HFF-Myc (cell line): ENCODE data around the gene FMNL1.
A peak's percentile ranks its signal among the peaks of the same experiment; 100 is the strongest.

ENCODE experiments used
- DNase-seq: peaks from one replicate; pipeline ENCODE4 v3.0.0-alpha.2; 2011; ENCODE audit warnings: low read depth; ENCODE audit errors: extremely low read depth
- H3K4me3 ChIP-seq: replicated peaks from 2 replicates; pipeline ENCODE4 v1.5.1; 2011; ENCODE audit warnings: low read depth, mild to moderate bottlenecking, control low read depth, low read length
- TF ChIP-seq, protein P1 (sequence below): IDR thresholded peaks from 2 replicates; pipeline ENCODE4 v1.5.1; 2012; ENCODE audit warnings: mild to moderate bottlenecking, low read depth, low read length, control low read depth; ENCODE audit errors: missing control alignments

The FMNL1 gene

DNA sequence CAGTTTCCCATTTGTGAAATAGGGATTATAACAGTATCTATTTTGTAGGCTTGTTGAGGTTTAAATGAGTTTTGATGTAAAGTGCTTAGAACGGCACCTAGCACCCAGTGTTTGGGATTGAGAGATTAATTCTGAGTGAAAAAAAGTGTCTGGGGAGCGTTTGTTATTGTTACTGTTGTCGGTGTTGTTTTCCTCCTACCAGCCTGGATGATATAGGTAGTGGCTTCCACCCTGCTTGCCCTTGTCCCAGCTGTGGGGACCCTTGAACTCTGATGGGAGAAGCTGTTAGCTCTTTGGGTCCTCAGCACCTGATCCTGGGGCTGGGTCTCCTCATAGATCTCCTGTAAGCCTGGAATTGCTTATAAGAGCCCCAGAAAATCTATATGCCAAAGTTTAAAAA, 4.9 kb downstream of the FMNL1 start:
- no peak overlapping the region for H3K4me3 ChIP-seq
- TF ChIP-seq, protein P1, sequence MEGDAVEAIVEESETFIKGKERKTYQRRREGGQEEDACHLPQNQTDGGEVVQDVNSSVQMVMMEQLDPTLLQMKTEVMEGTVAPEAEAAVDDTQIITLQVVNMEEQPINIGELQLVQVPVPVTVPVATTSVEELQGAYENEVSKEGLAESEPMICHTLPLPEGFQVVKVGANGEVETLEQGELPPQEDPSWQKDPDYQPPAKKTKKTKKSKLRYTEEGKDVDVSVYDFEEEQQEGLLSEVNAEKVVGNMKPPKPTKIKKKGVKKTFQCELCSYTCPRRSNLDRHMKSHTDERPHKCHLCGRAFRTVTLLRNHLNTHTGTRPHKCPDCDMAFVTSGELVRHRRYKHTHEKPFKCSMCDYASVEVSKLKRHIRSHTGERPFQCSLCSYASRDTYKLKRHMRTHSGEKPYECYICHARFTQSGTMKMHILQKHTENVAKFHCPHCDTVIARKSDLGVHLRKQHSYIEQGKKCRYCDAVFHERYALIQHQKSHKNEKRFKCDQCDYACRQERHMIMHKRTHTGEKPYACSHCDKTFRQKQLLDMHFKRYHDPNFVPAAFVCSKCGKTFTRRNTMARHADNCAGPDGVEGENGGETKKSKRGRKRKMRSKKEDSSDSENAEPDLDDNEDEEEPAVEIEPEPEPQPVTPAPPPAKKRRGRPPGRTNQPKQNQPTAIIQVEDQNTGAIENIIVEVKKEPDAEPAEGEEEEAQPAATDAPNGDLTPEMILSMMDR: no peak
- DNase-seq: no peak

DNA sequence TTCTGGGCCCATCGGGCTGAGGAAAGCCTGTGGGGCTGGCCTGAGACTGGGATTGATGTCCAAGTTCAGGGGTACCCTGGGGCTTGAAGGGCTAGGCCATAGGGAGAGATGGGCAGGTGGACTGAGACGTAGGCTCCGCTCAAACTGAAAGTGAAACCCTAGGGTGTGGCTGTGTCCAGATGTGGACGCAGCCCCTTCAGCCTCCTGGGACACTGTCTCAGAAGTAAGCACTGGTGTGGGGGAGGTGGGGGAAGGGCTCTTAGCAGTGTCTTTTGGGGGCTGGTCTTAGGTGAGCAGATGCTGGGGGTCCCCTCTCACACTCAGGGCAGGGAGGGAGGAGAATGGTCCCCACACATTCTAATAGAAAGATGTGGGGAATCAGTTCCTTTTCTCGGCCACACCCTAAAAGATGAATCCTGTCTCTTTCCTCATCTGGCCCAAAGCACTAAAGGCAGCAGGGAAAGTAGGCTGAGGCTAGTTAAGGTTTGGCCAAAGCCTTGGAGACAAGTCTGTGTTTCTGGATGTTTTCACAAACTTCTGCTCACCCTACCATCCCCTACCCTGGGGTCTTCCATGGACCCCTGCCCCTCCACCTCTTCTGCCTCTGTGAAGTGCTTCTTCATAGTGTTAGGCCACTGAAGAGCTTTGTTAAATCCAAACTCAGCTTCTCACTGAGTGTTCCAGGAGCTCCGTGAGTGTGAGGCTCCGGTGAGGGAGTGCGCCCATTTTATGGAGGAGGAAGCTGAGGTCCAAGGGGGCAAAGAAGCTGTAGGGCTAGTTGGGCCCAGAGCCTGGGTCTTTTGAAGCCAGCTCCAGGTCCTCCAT, 5.6 kb downstream of the FMNL1 start:
- no peak overlapping the region for H3K4me3 ChIP-seq
- no peak for DNase-seq
- TF ChIP-seq, protein P1: no peak

DNA sequence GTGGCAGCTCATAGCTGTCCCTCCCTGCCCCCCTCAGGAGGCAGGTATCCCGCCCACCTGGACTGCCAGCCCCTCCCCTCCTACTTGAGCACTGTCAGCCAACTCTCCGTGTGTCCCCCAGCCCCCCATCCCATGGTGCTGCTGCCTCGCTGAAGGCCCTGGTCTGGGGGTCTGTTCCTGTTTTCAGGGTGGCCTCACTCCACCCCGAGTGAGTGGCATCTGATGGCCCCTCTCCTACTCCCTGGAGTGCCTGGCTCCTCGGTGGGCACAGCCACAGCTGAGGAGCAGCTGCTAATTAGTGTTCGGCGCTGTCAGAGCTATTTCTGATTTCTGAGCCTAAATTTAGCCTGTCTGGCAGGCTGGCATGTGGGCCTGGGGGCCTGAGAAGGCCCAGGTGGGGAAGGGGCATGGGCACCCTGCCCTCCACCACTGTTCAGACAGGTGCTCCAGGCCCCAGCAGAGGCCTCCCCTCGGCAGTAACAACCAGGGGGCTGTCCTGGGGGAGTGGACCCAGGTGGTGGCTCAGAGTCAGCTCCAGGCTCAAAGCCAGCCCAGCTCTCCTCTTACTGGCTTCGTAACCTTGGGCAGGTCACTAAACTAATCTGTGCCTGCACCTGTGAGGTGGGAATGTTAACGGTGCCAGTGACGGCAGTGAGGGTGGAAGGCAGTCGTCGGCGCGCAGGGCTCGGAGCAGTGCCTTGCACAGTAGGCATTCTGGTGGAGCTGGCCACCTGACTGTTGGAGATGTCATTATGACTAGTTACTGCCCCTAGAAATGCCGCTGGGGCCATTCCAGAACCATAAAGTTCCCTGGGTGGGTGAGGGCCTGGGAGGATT, 6.5 kb downstream of the FMNL1 start:
- H3K4me3 ChIP-seq: no peak overlapping the region
- no peak for DNase-seq
- TF ChIP-seq, protein P1: no peak

DNA sequence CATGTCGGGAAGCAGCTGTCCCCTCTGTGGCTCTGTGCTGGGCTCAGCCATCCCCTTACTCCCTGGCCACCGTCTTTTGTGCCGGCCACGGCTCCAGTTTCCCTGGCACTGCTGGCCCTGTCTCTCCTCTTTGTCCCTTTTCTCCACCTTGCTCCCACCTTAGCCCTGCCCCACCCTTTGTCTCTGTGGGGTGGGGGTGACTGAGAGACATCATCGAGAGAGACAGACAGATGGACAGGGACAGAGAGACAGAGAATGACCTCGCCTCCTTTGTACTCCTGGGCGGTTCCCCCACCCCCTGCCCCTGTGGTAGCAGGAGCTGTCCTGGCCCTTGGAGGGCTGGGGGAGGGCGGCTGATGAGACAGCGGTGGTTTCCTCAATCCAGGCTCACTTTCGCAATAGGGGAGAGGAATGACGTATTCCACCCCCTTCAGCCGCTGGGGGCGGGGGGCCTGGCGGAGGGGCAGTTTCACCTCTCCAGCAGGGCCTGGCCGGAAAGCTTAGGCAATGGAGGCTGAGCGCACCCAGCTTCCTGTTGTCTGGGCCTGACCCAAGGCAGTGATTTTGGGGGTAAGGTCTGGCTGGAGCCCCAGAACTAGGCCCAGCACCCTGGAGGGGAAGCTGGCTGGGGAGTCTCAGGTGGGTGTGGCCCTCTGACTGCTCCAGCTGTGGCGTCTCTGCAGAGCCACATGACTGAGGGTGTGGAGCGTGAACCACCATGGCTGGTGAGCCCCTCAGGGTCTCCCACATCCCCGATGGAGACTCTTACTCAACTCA, 7.3 kb downstream of the FMNL1 start:
- peak; percentile 36 for DNase-seq
- TF ChIP-seq, protein P1: no peak
- H3K4me3 ChIP-seq: no peak overlapping the region

DNA sequence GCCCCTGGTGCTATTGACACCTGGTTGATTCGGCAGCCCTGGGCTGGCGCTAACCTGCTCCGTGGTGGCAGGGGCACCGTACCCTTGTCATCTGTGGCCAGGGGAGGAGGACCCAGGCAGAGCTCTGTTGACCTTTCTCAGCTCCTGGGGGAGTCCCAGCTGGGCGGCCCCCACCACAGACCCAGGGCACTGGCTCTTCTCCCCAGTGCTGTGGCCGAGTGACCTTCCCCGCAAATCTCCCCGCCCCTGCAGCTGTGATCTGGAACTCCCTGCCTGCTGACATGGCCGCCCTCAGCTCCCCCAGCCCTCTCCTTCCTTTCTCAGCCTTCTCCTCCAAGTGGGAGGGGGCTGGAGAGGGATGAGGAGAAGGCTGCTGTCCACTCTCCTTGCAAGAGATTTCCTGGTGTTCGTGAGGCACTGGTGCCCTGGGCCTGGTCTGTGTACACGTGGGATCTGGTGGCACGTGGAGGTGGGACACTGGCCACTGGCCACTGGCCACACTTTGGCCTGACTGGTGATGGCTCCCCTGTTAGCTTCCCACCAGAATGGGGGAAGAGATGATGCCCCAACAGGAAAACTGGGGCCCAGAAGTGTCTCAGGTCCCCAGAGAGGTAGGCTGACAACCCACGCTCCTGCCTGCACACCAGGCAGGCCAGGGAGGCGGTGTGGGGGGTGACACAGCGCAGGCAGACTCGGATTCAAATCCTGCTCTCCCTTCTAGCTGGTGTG, 8.2 kb downstream of the FMNL1 start:
- no peak overlapping the region for H3K4me3 ChIP-seq
- DNase-seq: no peak

DNA sequence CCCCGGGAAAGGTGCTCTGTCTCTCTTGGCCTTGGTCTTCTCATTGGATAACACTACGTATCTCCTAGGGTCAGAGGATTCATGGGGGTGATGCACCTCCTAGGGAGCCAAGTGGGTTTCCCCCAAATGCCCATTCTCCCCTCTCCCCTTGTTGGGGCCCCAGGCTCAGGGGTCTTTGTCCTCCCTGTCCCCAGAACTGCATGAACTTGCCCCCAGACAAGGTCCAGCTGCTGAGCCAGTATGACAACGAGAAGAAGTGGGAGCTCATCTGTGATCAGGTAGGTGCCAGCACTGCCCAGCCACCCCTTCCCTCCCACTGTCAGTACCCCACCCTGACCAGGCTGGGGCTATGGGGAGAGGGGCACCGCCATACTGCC, 8.7 kb downstream of the FMNL1 start:
- no peak for DNase-seq
- no peak overlapping the region for H3K4me3 ChIP-seq
- TF ChIP-seq, protein P1: no peak

More for the DNA sequence above, 8.2 kb downstream of the FMNL1 start:
- TF ChIP-seq, protein P1: no peak
